Neural progenitor cell (in vitro differentiated cells): ENCODE data around the gene DOCK10. TPM values are rescaled to one million over a fixed set of nuclear protein-coding genes. Genes with fewer than 3 reads are reported as not detected.

ENCODE experiments used
- DNase-seq: peaks from one replicate; pipeline ENCODE4 v3.0.0-alpha.2; 2016; ENCODE audit warnings: low spot score
- H2AFZ ChIP-seq: fragments of 200-600 bp; sonication (generic); replicated peaks from 2 replicates; pipeline ENCODE4 v1.6.1; 2016; ENCODE audit warnings: antibody characterized with exemption
- H3F3A ChIP-seq: fragments of 200-600 bp; sonication (generic); 2 replicates; pipeline ENCODE4 v1.6.1; 2016; ENCODE audit warnings: antibody characterized with exemption, low read depth
- H3K27ac ChIP-seq: fragments of 200-600 bp; sonication (generic); 2 replicates; pipeline ENCODE4 v1.5.1; 2016; ENCODE audit warnings: mild to moderate bottlenecking
- H3K27me3 ChIP-seq: fragments of 200-600 bp; sonication (generic); 2 replicates; pipeline ENCODE4 v1.6.1; 2016; ENCODE audit warnings: mild to moderate bottlenecking, moderate library complexity
- H3K36me3 ChIP-seq: fragments of 200-600 bp; sonication (generic); 2 replicates; pipeline ENCODE4 v1.5.1; 2016
- H3K4me1 ChIP-seq: fragments of 200-600 bp; sonication (generic); 2 replicates; pipeline ENCODE4 v1.6.1; 2016; ENCODE audit warnings: mixed run types
- H3K4me2 ChIP-seq: fragments of 200-600 bp; sonication (generic); 2 replicates; pipeline ENCODE4 v1.6.1; 2016
- H3K4me3 ChIP-seq: fragments of 200-600 bp; sonication (generic); 2 replicates; pipeline ENCODE4 v1.5.1; 2016
- H3K79me2 ChIP-seq: fragments of 200-600 bp; sonication (generic); 2 replicates; pipeline ENCODE4 v1.6.1; 2016; ENCODE audit warnings: low read depth
- H3K9ac ChIP-seq: fragments of 200-600 bp; sonication (generic); 2 replicates; pipeline ENCODE4 v1.6.1; 2016
- H3K9me3 ChIP-seq: fragments of 200-600 bp; sonication (generic); 2 replicates; pipeline ENCODE4 v1.5.1; 2016; ENCODE audit warnings: low read depth
- H4K20me1 ChIP-seq: fragments of 200-600 bp; sonication (generic); 2 replicates; pipeline ENCODE4 v1.6.1; 2016; ENCODE audit warnings: low read depth
- H3K27ac Mint-ChIP-seq: 3 replicates; pipeline ENCODE4 v1.8.0; 2021; ENCODE audit warnings: mixed read lengths
- H3K27me3 Mint-ChIP-seq: 2 replicates; pipeline ENCODE4 v1.8.0; 2022; ENCODE audit warnings: low read depth, mild to moderate bottlenecking, inconsistent platforms, moderate library complexity, mixed read lengths; ENCODE audit not compliant: insufficient read depth
- H3K36me3 Mint-ChIP-seq: 3 replicates; pipeline ENCODE4 v1.8.0; 2021; ENCODE audit warnings: mixed read lengths
- H3K4me1 Mint-ChIP-seq: 3 replicates; pipeline ENCODE4 v1.8.0; 2021; ENCODE audit warnings: mixed read lengths
- H3K4me3 Mint-ChIP-seq: 3 replicates; pipeline ENCODE4 v1.8.0; 2021; ENCODE audit warnings: mild to moderate bottlenecking, moderate library complexity, mixed read lengths
- H3K9me3 Mint-ChIP-seq: 3 replicates; pipeline ENCODE4 v1.8.0; 2020; ENCODE audit warnings: mixed read lengths
- CTCF ChIP-seq: fragments of 200-600 bp; sonication (generic); IDR thresholded peaks from 2 replicates; pipeline ENCODE4 v1.5.1; 2017; ENCODE audit warnings: antibody characterized with exemption, mild to moderate bottlenecking
- EZH2 ChIP-seq: fragments of 200-600 bp; sonication (generic); IDR thresholded peaks from 2 replicates; pipeline ENCODE4 v1.6.1; 2017; ENCODE audit warnings: antibody characterized with exemption, mild to moderate bottlenecking, moderate library complexity
- EZH2phosphoT487 ChIP-seq: fragments of 200-600 bp; sonication (generic); IDR thresholded peaks from 2 replicates; pipeline ENCODE4 v1.6.1; 2017; ENCODE audit warnings: antibody characterized with exemption
- total RNA-seq: library from RNA; depleted of rRNA; stranded (reverse); fragments of >200 nt; gene quantifications from 2 replicates; pipeline ENCODE4 v1.2.3, GENCODE V29; 2015; ENCODE audit warnings: low replicate concordance

Gene DOCK10
- total RNA-seq, 1 donor from 2014 or later = 1.1 TPM

- Mint-ChIP-seq H3K4me3 (no peak overlapping the region), H3K4me1 (peaks cover 6% of the 10 kb centered on the region), H3K27ac (no peak overlapping the region), H3K36me3 (peaks cover 8% of the 10 kb centered on the region), H3K9me3 (no peaks in the 10 kb centered on the region), H3K27me3 (peaks cover 2% of the 10 kb centered on the region)
- no peaks in the 10 kb centered on the region for H3K36me3 ChIP-seq
- TF ChIP-seq EZH2phosphoT487 = no peak
- TF ChIP-seq CTCF = no peak
- no peak for TF ChIP-seq EZH2
- no peaks in the 10 kb centered on the region for H3K9me3 ChIP-seq
- H3K27me3 ChIP-seq = no peaks in the 10 kb centered on the region
- H2AFZ ChIP-seq = no peak overlapping the region
- no peaks in the 10 kb centered on the region for H3F3A ChIP-seq
- no peaks in the 10 kb centered on the region for H3K79me2 ChIP-seq
- no peak for DNase-seq
- no peaks in the 10 kb centered on the region for H3K4me1 ChIP-seq
- no peak overlapping the region for H3K9ac ChIP-seq
- no peaks in the 10 kb centered on the region for H4K20me1 ChIP-seq
- H3K4me2 ChIP-seq = no peak overlapping the region
- no peak overlapping the region for H3K4me3 ChIP-seq
- no peak overlapping the region for H3K27ac ChIP-seq
These were observed 116.5 kb downstream of the DOCK10 start for GRCh38 chr2:224925810-224926100.

- TF ChIP-seq EZH2 (no peak), EZH2phosphoT487 (no peak), CTCF (no peak)
- no peak overlapping the region for H3K4me2 ChIP-seq
These were observed 117.0 kb downstream of the DOCK10 start for GRCh38 chr2:224925061-224925809.

GRCh38 chr2:224924631-224925030 lies 117.6 kb downstream of the DOCK10 start:
- DNase-seq = no peak
- Histone ChIP-seq H3K27ac (no peak overlapping the region), H3K9me3 (no peaks in the 10 kb centered on the region), H3K9ac (no peak overlapping the region), H4K20me1 (no peaks in the 10 kb centered on the region), H3K4me2 (no peak overlapping the region), H3K4me1 (no peaks in the 10 kb centered on the region), H3K4me3 (no peak overlapping the region), H3F3A (no peaks in the 10 kb centered on the region), H3K36me3 (no peaks in the 10 kb centered on the region), H3K27me3 (no peaks in the 10 kb centered on the region), H3K79me2 (no peaks in the 10 kb centered on the region), H2AFZ (no peak overlapping the region)
- H3K27me3 Mint-ChIP-seq = peaks cover 2% of the 10 kb centered on the region
- H3K9me3 Mint-ChIP-seq = no peaks in the 10 kb centered on the region
- H3K4me3 Mint-ChIP-seq = no peak overlapping the region
- peaks cover 4% of the 10 kb centered on the region for H3K36me3 Mint-ChIP-seq
- no peak overlapping the region for H3K27ac Mint-ChIP-seq
- TF ChIP-seq CTCF = no peak
- no peak for TF ChIP-seq EZH2phosphoT487
- no peak for TF ChIP-seq EZH2
- H3K4me1 Mint-ChIP-seq = peaks cover 6% of the 10 kb centered on the region

More at GRCh38 chr2:224925061-224925809, 117.0 kb downstream of the DOCK10 start:
- Mint-ChIP-seq H3K36me3 (peaks cover 4% of the 10 kb centered on the region), H3K9me3 (no peaks in the 10 kb centered on the region), H3K27ac (no peak overlapping the region), H3K4me3 (no peak overlapping the region), H3K4me1 (peaks cover 6% of the 10 kb centered on the region), H3K27me3 (peaks cover 2% of the 10 kb centered on the region)
- H3K27ac ChIP-seq = no peak overlapping the region
- no peak overlapping the region for H2AFZ ChIP-seq
- H3F3A ChIP-seq = no peaks in the 10 kb centered on the region
- H3K4me3 ChIP-seq = no peak overlapping the region
- DNase-seq = no peak
- H3K79me2 ChIP-seq = no peaks in the 10 kb centered on the region
- H3K4me1 ChIP-seq = no peaks in the 10 kb centered on the region
- H3K36me3 ChIP-seq = no peaks in the 10 kb centered on the region
- no peaks in the 10 kb centered on the region for H4K20me1 ChIP-seq
- no peaks in the 10 kb centered on the region for H3K27me3 ChIP-seq
- H3K9ac ChIP-seq = no peak overlapping the region
- no peaks in the 10 kb centered on the region for H3K9me3 ChIP-seq
